ENCODE results near the gene HIBCH.

- TF ChIP-seq, protein P1, sequence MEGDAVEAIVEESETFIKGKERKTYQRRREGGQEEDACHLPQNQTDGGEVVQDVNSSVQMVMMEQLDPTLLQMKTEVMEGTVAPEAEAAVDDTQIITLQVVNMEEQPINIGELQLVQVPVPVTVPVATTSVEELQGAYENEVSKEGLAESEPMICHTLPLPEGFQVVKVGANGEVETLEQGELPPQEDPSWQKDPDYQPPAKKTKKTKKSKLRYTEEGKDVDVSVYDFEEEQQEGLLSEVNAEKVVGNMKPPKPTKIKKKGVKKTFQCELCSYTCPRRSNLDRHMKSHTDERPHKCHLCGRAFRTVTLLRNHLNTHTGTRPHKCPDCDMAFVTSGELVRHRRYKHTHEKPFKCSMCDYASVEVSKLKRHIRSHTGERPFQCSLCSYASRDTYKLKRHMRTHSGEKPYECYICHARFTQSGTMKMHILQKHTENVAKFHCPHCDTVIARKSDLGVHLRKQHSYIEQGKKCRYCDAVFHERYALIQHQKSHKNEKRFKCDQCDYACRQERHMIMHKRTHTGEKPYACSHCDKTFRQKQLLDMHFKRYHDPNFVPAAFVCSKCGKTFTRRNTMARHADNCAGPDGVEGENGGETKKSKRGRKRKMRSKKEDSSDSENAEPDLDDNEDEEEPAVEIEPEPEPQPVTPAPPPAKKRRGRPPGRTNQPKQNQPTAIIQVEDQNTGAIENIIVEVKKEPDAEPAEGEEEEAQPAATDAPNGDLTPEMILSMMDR (conservative IDR thresholded peaks at IDR 0.05; ENCODE audit: low read length) = no peak
- TF ChIP-seq EZH2phosphoT487 (IDR thresholded peaks at IDR 0.05; ENCODE audit: borderline replicate concordance, low read depth, low read length) = no peak
These were observed 151.9 kb downstream of the HIBCH start for GRCh38 chr2:190167702-190168101.
